Measurements from ENCODE around the gene GTSE1.
"Not testable (repeated sequence)": the region's sequence is repeated elsewhere in the genome, so short reads cannot be mapped to it uniquely, and the experiment has no call there.

Gene GTSE1

DNA sequence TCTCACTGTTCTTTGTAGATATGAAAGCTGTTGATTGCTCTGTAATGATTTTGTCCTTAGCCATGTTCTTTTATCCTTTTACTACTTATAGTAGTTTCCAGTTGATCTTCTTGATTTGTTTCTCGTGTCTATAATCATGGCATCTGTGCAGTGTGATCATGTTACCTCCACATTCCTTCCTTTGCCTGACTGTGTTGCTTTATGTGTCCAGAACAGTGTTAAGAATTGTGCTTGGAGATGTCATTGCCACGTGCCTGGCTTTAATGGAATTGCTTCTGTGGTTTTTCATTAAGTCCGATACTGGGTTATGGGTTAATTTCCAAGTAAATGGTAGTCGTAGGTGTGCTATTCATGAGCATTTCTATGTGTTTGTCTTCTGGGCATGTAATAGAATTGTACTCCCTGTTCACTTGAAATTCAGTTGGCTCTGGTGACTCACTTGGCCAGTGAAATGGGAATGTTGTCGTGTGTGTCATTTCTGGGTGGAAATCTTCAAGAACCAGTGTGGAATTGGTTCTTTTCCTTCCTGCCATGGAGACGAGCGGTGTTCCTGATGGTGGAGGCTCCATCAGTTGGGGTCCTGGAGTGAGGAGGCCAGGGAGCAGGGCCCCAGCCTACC lies 6.8 kb downstream of the GTSE1 start:
- DNase-seq (ENCODE audit: insufficient read length) = no peak
- TF ChIP-seq POLR2A (IDR thresholded peaks at IDR 0.05; ENCODE audit: low read depth, low read length) (no peak), TAF1 (IDR thresholded peaks at IDR 0.05; ENCODE audit: borderline replicate concordance, low read depth, low read length) (no peak), POLR2AphosphoS5 (IDR thresholded peaks at IDR 0.05; ENCODE audit: low read depth, low read length) (no peak)
- FAIRE-seq = no peak

DNA sequence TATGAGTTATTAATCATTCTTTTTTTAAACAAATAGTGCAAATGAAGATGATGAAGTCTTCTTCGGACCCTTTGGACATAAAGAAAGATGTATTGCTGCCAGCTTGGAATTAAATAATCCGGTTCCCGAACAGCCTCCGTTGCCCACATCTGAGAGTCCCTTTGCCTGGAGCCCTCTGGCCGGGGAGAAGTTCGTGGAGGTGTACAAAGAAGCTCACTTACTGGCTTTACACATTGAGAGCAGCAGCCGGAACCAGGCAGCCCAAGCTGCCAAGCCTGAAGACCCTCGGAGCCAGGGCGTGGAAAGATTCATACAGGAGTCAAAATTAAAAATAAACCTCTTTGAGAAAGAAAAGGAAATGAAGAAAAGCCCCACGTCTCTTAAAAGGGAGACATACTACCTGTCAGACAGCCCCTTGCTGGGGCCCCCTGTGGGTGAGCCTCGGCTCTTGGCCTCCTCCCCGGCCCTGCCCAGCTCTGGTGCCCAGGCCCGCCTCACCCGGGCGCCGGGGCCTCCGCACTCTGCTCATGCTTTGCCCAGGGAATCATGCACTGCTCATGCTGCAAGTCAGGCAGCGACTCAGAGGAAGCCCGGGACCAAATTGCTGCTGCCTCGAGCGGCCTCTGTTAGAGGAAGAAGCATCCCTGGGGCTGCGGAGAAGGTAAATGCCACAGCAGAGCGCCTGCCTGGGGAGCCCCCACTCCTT lies 11.8 kb downstream of the GTSE1 start:
- no peak for FAIRE-seq
- TF ChIP-seq POLR2AphosphoS5 (IDR thresholded peaks at IDR 0.05; ENCODE audit: low read depth, low read length) (no peak), POLR2A (IDR thresholded peaks at IDR 0.05; ENCODE audit: low read depth, low read length) (no peak), TAF1 (IDR thresholded peaks at IDR 0.05; ENCODE audit: borderline replicate concordance, low read depth, low read length) (no peak)
- DNase-seq (ENCODE audit: insufficient read length) = no peak

DNA sequence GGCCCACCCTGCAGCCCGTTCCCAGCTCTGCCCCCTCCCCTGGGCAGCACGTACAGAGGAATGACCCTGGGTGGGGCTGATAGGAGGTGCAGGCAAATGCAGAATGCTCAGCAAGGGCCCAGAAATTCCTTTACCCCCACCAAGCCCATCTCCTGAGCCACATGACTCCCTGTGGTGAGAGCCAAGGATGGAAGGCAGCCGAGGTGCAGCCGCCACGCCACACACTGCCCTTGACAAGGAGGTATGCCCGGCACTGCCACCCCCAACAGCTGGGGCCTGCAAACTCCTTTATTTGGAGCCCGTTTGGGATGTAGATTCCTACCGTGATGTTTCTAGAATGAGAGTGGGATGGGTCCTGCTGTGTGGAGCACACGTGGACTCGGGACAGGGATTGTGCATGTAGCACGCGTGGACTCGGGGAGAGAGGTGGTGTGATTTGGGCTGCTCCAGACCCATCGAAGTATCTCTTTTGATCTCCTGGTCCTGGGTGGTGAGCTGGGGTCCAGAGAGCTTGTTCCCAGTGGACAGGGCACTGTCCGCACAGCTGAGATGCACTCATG lies 12.9 kb downstream of the GTSE1 start:
- no peak for DNase-seq (ENCODE audit: insufficient read length)
- TF ChIP-seq POLR2A (IDR thresholded peaks at IDR 0.05; ENCODE audit: low read depth, low read length) = no peak
- no peak for TF ChIP-seq TAF1 (IDR thresholded peaks at IDR 0.05; ENCODE audit: borderline replicate concordance, low read depth, low read length)
- TF ChIP-seq POLR2AphosphoS5 (IDR thresholded peaks at IDR 0.05; ENCODE audit: low read depth, low read length) = no peak
- FAIRE-seq = no peak

DNA sequence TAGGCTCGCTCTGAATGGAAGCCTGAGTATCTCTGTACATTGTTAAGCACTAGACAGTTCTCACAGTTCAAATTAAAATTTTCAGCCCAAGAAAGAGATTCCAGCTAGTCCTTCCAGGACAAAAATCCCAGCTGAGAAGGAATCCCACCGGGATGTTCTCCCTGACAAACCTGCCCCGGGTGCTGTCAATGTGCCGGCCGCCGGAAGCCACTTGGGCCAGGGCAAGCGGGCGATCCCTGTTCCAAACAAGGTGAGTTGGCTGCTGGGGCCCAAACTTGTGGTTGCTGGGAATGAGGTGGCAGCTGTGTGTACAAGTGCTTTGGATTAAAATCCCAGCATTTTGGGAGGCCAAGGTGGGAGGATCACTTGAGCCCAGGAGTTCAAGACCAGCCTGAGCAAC lies 15.4 kb downstream of the GTSE1 start:
- DNase-seq (ENCODE audit: insufficient read length) (no peak), FAIRE-seq (no peak)
- TF ChIP-seq POLR2AphosphoS5 (IDR thresholded peaks at IDR 0.05; ENCODE audit: low read depth, low read length) (no peak), TAF1 (IDR thresholded peaks at IDR 0.05; ENCODE audit: borderline replicate concordance, low read depth, low read length) (no peak), POLR2A (IDR thresholded peaks at IDR 0.05; ENCODE audit: low read depth, low read length) (no peak)

DNA sequence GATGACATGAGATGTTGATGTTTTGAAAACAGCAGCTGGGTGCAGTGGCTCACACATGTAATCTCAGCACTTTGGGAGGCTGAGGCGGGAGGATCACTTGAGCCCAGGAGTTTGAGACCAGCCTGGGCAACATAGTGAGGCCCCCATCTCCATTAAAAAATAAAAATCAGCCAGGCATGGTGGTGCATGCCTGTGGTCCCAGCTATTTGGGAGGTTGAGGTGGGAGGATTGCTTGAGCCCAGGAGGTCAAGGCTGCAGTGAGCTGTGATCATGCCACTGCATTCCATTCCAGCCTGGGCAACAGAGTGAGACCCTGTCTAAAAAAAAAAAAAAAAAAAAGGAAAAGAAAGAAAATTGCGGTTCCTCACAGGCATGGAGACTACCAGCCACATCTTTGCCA lies 16.2 kb downstream of the GTSE1 start:
- DNase-seq (ENCODE audit: insufficient read length); FAIRE-seq: not testable (repeated sequence)

DNA sequence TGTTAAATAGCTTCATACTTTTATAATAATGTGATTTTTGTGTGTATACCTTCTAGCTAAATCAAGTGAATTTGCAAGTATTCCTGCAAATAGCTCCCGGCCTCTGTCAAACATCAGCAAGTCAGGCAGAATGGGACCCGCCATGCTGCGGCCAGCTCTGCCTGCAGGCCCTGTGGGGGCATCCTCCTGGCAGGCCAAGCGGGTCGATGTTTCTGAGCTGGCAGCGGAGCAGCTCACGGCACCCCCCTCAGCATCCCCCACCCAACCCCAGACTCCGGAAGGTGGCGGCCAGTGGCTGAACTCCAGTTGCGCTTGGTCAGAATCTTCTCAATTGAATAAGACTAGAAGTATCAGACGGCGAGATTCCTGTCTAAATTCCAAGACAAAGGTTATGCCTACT lies 19.3 kb downstream of the GTSE1 start:
- FAIRE-seq (no peak), DNase-seq (ENCODE audit: insufficient read length) (no peak)
- TF ChIP-seq POLR2A (IDR thresholded peaks at IDR 0.05; ENCODE audit: low read depth, low read length) (no peak), POLR2AphosphoS5 (IDR thresholded peaks at IDR 0.05; ENCODE audit: low read depth, low read length) (no peak), TAF1 (IDR thresholded peaks at IDR 0.05; ENCODE audit: borderline replicate concordance, low read depth, low read length) (no peak)

DNA sequence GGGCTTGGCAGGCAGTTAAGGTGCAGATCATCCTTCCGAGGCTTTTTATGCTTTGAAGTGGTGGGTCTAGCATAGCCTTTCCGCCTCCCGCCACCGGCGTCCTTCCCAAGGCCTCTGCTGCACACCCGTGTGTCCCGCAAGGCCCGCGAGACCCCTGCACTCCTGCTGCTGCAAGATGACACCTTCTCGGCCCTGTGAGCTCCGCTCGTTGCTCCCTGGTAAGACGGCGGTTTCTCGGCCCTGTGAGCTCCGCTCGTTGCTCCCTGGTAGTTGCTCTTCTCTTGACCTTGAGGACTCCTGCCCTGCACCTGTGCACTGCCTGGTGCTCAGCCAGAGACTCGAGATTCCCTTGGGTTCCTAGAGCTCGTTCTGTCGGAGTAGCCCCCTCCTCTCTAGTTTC lies 21.0 kb downstream of the GTSE1 start:
- no peak for TF ChIP-seq POLR2A (IDR thresholded peaks at IDR 0.05; ENCODE audit: low read depth, low read length)
- no peak for TF ChIP-seq TAF1 (IDR thresholded peaks at IDR 0.05; ENCODE audit: borderline replicate concordance, low read depth, low read length)
- TF ChIP-seq POLR2AphosphoS5 (IDR thresholded peaks at IDR 0.05; ENCODE audit: low read depth, low read length) = no peak
- FAIRE-seq = no peak

DNA sequence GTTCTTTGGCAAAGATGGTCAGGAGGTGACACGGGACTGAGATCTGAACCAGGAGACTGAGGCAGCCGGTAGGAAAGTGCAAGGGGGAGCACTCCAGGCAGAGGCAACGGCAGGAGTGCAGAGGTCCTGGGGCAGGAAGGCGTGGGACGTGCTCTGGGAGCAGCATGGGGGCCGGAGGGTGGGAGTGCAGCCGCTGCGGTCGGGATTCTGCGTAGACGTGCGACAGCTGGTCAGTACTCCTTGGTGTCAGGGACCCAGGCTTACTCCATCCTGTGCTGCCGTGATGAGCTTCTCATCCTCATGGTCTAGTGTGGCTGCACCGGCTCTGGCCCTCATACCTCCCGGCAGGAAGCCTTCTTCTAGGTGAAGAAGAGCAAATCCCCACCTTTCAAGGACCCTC lies 21.9 kb downstream of the GTSE1 start:
- FAIRE-seq (no peak), DNase-seq (ENCODE audit: insufficient read length) (no peak)
- TF ChIP-seq POLR2A (IDR thresholded peaks at IDR 0.05; ENCODE audit: low read depth, low read length) (no peak), POLR2AphosphoS5 (IDR thresholded peaks at IDR 0.05; ENCODE audit: low read depth, low read length) (no peak), TAF1 (IDR thresholded peaks at IDR 0.05; ENCODE audit: borderline replicate concordance, low read depth, low read length) (no peak)

More for the DNA sequence above, 21.0 kb downstream of the GTSE1 start:
- no peak for DNase-seq (ENCODE audit: insufficient read length)

DNA sequence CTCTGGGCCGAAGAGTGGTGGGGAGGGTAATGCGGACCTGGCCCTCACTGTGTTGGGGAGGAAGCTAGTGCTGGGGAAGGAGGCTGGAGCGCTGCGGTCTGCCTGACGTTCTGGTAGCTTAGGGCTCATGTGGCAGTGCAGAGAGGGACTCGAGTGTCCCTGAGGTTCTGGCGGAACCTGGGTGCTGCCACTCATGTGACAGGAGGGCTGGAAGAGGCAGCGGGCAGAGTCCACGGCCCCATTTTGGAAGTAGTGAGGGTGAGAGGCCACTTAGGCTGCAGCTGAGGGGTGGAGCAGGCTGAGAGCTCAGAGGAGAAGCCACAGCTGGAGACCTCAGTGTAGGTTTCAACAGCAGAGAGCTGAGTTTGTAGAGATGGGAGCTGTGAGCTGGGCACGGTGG lies 22.6 kb downstream of the GTSE1 start:
- TF ChIP-seq POLR2A (IDR thresholded peaks at IDR 0.05; ENCODE audit: low read depth, low read length) = no peak
- TF ChIP-seq TAF1 (IDR thresholded peaks at IDR 0.05; ENCODE audit: borderline replicate concordance, low read depth, low read length) = no peak
- TF ChIP-seq POLR2AphosphoS5 (IDR thresholded peaks at IDR 0.05; ENCODE audit: low read depth, low read length) = no peak
- FAIRE-seq (no peak), DNase-seq (ENCODE audit: insufficient read length) (no peak)

DNA sequence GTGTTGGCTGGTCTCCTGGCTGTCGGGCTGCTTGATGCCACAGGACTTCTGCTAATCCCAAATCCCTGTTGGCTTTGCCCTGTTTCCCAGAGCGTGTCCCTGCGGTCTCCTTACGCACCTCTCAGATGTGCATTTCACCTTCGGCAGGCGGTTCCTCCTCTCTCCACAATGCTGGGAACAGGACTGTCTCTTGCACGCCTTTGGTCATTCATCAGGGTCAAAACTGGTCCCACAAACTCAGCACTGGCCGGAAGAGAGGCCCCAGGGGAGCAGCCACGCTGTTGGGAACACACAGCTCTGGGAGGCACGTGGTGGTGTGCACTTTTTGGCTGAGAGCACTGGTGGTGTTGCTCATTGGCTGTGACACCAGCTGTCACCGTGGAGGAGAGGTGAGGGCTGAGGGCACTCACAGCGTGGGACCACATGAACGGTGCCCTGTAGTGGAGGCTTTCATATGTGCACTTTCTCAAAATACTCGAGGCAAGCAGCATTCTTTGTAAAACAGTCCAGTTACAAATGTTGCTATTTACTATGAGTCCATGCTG lies 23.6 kb downstream of the GTSE1 start:
- FAIRE-seq (no peak), DNase-seq (ENCODE audit: insufficient read length) (no peak)
- TF ChIP-seq POLR2A (IDR thresholded peaks at IDR 0.05; ENCODE audit: low read depth, low read length) (no peak), POLR2AphosphoS5 (IDR thresholded peaks at IDR 0.05; ENCODE audit: low read depth, low read length) (no peak), TAF1 (IDR thresholded peaks at IDR 0.05; ENCODE audit: borderline replicate concordance, low read depth, low read length) (no peak)

DNA sequence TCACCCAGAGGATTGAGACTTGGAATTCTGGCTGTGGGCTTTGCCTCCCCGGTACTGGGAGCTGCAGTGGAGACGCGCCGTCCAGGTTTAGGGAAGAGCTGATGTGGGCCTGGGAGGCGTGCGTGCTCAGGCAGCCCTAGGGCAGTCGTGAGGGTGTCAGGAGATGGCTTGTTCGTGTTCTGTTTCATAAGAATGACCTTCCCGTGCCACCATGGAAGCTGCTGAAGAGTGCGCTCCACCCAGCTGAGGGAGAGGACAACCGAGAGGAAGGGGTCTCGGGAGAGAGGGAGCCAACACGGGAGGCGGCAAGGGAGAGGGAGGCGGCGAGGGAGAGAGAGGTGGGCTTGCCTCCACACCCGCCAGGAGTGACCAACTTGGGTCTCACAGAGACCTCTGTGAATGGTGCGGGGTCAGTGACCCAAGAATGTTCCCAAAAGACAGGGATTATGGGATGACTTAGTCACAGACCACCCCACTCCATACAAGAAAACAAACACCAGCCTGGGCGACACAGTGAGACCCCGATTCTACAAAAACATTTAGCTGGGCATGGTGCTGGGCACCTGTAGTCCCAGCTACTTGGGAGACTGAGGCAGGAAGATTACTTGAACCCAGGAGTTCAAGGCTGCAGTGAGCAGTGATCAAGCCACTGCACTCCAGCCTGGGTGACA lies 24.2 kb downstream of the GTSE1 start:
- TF ChIP-seq POLR2A (IDR thresholded peaks at IDR 0.05; ENCODE audit: low read depth, low read length) (no peak), POLR2AphosphoS5 (IDR thresholded peaks at IDR 0.05; ENCODE audit: low read depth, low read length) (no peak), TAF1 (IDR thresholded peaks at IDR 0.05; ENCODE audit: borderline replicate concordance, low read depth, low read length) (no peak)
- DNase-seq (ENCODE audit: insufficient read length) = no peak
- FAIRE-seq = no peak
